CD4-positive, alpha-beta T cell treated with Interleukin-1 beta for 1 hour (primary cell): Measurements from ENCODE around the gene CHST3.

ENCODE experiments used
- DNase-seq, 2 donors: peaks; one replicate each; pipeline ENCODE4 v3.0.0-alpha.2; 2020 to 2022

The CHST3 gene

GRCh38 chr10:71995887-71996575 lies 31.8 kb downstream of the CHST3 start:
- DNase-seq, result no peak

GRCh38 chr10:71996592-71997371 lies 32.6 kb downstream of the CHST3 start:
- no peak for DNase-seq

DNA sequence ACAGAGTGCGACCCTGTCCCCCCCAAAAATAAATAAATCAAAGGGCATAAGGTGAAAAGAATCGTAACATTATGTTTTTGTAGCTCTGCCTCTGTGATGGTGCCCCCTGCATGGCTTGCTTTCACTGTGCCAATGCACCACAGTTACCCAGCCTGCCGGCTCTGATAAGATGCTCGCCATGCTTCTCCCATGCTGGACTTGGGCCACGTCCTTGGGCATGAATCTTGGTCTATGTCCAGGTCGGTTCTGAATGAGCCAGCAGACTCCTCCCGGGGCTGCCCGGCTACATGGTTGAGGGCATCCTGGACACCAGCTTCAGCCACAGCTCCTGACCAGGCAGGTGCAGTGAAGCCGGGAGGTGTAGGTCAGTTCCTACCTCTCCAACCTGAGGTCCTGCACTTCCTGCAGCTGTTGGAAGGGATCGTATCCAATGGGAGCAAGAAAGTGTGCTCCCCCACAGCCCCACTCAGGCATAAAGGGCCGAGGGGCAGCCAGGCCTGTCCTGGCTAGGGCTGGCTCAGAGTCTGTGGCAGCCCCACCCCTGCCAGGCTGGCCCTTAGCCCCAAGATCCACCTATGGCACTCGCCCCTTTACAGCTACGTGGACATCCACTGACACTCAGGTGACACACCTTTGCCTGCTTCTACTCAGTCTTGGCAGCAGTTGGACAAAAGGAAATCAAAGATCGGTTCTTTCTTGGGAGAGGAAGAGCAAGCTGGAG lies 34.1 kb downstream of the CHST3 start:
- DNase-seq, result no peak

- DNase-seq, result no peak
Measured at GRCh38 chr10:71998840-71999194, 34.6 kb downstream of the CHST3 start.

DNA sequence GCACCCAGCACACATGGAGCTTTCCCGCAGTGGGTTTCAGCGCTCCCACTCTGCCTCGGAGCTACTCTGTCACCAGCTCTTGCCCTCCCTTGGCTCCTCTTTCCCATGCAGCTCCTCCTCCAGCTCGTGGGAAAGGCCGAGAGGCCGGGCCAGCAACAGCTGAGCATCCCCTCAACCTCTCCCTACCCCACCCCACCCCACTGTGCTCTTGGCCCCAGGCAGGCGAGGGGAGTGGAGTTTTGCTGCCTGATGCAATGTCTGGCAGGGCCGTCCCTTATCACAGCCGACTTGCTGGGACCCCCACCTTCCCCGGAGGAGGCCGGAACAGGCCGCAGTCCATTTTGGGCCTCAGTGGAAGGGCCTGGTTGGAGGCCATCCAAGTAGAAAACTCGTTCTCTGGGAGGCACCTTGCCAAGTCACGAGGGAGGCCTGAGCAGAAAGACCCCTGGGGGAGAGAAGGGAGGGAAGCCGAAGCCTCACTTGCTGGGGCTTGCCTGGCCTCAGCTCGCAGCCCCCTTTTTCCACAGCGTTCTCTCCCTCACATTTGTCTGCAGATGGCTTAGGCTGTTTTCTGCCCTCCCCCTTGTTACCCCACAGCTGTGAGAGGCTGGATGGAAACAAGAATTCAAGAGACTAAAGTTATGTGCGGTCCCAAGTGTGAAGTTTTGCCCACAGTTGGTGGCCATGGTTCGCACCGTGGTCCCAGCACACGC lies 35.3 kb downstream of the CHST3 start:
- no peak for DNase-seq

GRCh38 chr10:72000073-72001032 lies 36.2 kb downstream of the CHST3 start:
- DNase-seq, result no peak

GRCh38 chr10:72001033-72001395 lies 36.8 kb downstream of the CHST3 start:
- no peak for DNase-seq

DNA sequence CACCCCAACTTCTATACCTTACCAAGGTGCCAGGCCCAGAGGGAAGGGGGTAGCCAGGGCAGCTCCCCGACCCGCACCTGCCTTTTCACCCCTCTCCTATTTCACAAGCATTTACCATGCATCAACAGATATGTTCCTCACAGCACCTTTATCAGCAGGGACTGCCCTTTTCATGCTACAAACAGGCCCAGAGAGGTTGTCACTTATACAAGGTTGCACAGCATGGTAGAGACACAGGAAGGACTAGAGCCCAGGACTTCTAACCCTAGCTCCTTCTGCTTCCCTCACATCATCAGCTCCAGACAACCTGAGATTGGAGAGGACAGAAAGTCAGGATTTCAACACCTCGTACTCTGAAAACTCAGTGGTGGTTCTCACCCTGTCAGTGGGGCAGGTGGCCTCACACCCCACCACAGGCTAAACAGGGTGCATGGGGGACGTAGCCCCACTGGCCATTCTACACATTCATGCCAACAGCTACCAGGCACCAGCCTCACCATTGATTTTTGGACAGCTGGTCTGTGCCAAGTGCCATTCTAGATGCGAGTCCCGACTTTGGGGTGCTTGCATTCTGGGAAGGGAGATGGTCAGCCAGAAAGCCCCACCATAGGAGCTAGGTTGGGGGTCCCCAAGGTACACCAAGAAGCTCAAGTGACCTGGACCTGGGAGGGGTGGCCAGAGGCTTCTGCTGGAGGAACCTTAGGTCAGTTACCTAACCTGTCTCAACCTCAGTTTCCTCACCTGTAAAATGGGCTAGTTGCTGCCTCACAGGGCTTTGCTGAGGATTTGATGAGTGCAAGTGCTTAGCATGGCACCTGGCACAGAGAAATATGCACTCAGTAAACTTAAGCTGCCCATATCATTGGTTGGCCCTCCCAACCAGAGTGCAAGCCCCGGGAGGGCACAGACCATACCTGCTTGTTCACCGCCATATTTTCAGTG lies 38.4 kb downstream of the CHST3 start:
- no peak for DNase-seq

DNA sequence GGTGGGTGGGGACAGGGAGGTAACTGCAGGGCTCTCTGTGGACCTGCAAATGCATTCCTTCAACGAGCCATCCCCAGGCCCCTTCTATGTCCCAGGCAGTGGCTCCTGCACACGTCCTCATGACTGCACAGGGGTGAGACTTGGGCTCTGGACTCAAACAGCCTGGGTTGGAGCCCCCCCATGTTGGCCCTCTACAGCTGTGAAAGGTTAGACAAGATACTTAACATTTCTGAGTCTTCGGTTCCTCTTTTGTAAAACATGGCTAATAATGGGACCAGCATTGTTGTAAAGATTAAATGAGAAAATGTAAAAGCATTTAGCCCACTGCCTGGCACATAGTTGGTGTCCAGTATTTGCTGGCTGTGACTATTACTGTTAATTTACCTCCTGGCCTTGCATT lies 41.8 kb downstream of the CHST3 start:
- DNase-seq, result no peak

- DNase-seq, result no peak
Measured at GRCh38 chr10:72007246-72007892, 43.2 kb downstream of the CHST3 start.

DNA sequence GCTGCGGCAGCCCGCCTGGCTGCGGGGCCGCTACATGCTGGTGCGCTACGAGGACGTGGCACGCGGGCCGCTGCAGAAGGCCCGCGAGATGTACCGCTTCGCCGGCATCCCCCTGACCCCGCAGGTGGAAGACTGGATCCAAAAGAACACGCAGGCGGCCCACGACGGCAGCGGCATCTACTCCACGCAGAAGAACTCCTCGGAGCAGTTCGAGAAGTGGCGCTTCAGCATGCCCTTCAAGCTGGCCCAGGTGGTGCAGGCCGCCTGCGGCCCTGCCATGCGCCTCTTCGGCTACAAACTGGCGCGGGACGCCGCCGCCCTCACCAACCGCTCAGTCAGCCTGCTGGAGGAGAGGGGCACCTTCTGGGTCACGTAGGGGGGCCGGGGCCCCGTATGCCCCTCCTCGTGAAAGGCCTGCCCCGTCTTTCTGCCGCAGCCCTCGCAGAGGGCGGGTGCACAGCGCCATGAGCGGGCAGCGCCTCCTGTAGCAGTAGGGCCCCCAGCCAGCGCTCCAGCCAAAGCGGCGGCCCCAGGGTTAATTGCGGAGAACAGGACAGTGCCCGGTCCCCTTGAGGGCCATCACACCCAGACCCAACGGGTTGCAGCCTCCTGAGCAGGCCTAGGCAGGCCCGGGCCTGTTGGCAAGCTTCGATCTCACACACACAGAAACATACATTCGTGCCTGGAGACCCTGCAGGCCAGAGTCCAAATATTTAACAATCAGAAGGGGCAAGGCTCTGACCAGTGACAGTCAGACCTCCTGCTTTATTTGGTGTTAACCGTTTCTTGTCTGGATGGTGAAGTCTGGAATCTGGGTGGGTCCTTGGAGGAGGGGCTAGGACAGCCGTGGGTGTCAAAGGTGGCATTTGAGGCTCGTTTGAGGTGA lies 44.1 kb downstream of the CHST3 start:
- no peak for DNase-seq

DNA sequence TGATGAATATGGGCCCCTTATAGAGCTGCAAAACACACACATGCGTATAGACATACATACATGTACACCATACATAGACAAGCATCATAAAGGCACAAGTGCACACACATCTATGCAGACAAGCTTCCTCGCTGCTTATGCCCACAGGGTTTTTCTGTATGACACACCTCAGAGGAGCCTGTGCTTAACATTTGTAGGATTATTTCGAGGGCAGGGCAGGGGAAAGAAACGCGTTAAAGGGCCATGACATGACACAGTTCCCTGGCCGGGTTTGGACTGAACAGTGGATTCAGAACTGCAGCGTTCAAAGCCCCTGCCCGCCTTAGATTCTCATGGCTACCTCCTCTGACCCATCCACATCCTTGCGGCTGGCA lies 44.8 kb downstream of the CHST3 start:
- DNase-seq, result no peak

DNA sequence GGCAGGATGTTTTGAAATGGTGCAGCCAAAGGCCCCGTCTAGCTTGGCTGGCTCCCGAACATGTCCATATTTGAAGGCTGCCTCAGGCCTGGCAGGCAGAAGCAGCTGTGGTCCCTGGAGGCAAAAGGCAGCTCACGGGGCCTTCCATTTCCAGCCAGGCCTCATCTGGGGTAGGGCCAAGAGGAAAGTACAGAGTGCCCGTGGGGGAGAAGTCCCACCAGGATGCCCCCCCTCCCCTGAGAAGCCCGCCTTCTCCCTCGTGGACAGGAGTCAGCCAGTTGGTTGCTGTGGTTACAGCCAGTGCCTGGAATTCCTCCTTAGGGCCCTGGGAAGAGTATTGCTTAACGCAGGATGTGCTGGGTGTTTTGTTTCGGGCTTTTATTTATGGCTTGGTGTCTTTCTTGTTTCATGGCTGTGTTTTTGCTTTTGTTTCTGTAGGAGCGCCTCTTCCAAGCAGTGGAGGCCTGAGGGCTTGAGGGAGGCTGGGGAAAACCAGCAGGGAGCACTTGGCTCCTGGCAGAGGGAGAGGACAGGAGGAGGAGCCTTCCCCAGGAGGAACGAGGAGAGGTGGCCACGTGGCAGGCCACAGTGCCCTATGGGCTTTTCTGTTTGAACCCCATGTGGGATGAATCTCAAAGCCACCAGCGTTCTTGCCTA lies 45.4 kb downstream of the CHST3 start:
- no peak for DNase-seq

DNA sequence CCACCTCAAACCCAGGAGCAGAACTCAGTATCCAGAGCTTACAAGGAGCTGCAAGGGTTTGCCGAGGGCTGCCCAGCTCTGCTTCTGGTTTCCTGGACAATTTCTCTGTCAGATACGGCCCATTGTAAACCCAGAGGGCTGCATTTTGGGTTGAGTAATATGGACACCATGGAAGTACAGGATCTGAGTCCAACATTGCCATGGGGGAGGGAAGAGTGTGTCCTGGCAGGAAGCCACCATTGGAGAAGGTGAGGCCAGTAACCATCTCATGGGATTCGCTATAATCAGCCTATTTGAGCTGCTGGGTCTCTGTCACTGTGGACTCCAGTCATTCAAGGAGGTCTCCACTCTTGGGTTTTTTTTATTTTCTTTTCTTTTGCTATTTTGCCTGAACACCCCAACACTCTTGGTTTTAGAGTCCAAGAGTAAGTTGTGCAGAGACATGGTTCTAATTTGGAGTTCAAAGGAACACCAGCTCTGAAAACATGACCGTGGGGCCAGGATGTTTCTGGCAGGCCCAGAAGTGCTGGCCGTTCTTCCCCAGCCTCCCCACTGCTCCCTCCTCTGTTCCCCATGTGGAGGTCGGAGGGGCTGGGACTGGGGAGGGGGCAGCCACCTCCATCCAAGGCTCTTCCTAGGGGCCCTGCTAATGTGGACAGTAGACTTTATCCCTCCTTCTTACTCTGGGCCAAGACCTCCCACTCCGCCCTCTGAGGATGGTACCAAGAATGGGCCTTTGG lies 46.2 kb downstream of the CHST3 start:
- no peak for DNase-seq

GRCh38 chr10:72011016-72011415 lies 46.8 kb downstream of the CHST3 start:
- DNase-seq, result no peak

GRCh38 chr10:72011468-72011867 lies 47.3 kb downstream of the CHST3 start:
- DNase-seq, result no peak

- DNase-seq, result no peak
Measured at GRCh38 chr10:72011976-72012512, 47.8 kb downstream of the CHST3 start.

DNA sequence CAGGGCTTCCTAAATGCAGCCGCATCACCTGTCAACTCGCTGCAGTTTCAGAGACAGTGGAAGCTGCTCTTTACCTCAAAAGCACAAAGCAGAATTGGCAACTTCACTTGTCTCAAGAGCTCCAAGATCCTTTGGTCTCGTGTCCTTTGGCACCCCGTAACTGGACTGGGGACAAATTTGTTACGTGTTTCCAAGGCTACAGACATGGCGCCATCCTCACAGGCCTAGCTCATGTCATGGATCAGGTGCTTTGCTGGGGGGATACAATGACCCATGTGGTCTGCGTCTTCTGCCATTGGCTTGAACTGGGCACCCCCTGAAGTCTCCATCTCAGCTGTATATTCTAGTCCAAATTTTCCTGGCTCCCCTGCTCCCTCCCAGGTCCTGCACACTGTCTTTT lies 48.6 kb downstream of the CHST3 start:
- no peak for DNase-seq
